KMS-11 (cell line): ENCODE data around the gene DLG2.

Source experiments
- H2AFZ ChIP-seq: fragments of 200-600 bp; sonication (generic); 2 replicates; pipeline ENCODE4 v1.6.1; 2016; ENCODE audit warnings: antibody characterized with exemption, mixed run types, low read depth
- H3K27ac ChIP-seq: fragments of 200-600 bp; sonication (generic); 2 replicates; pipeline ENCODE4 v1.6.1; 2016; ENCODE audit warnings: mild to moderate bottlenecking, mixed run types
- H3K27me3 ChIP-seq: fragments of 200-600 bp; sonication (generic); 2 replicates; pipeline ENCODE4 v1.6.1; 2017; ENCODE audit warnings: mild to moderate bottlenecking, low read depth, mixed run types, moderate library complexity; ENCODE audit not compliant: insufficient read depth
- H3K36me3 ChIP-seq: fragments of 200-600 bp; sonication (generic); 2 replicates; pipeline ENCODE4 v1.6.1; 2017; ENCODE audit warnings: mild to moderate bottlenecking, mixed run types; ENCODE audit not compliant: insufficient read depth
- H3K4me1 ChIP-seq: fragments of 200-600 bp; sonication (generic); 2 replicates; pipeline ENCODE4 v1.6.1; 2016; ENCODE audit warnings: mild to moderate bottlenecking, low read depth, mixed run types; ENCODE audit not compliant: poor library complexity, severe bottlenecking
- H3K4me2 ChIP-seq: fragments of 200-600 bp; sonication (generic); 2 replicates; pipeline ENCODE4 v1.7.0; 2016; ENCODE audit warnings: mild to moderate bottlenecking, mixed run types
- H3K4me3 ChIP-seq: fragments of 200-600 bp; sonication (generic); IDR thresholded peaks from 2 replicates; pipeline ENCODE4 v1.6.1; 2017; ENCODE audit warnings: low read depth, low read length, mixed read lengths; ENCODE audit not compliant: insufficient read depth
- H3K79me2 ChIP-seq: fragments of 200-600 bp; sonication (generic); 2 replicates; pipeline ENCODE4 v1.6.1; 2016; ENCODE audit warnings: low read depth, mixed run types; ENCODE audit not compliant: insufficient read depth
- H3K9ac ChIP-seq: fragments of 200-600 bp; sonication (generic); 2 replicates; pipeline ENCODE4 v1.6.1; 2016; ENCODE audit warnings: mild to moderate bottlenecking, mixed run types
- H4K20me1 ChIP-seq: fragments of 200-600 bp; sonication (generic); 2 replicates; pipeline ENCODE4 v1.6.1; 2016; ENCODE audit warnings: mild to moderate bottlenecking, mixed run types; ENCODE audit not compliant: insufficient read depth
- CTCF ChIP-seq: fragments of 200-600 bp; sonication (generic); conservative IDR thresholded peaks from 2 replicates; pipeline ENCODE4 v1.6.1; 2017; ENCODE audit warnings: low read depth, mild to moderate bottlenecking, antibody characterized with exemption, low read length, moderate library complexity, mixed read lengths

The DLG2 gene

GRCh38 chr11:83473743-83474142, 2153.4 kb downstream of the DLG2 start:
- H3K79me2 ChIP-seq: no peaks in the 10 kb centered on the region
- H3K4me2 ChIP-seq: no peak overlapping the region

GRCh38 chr11:83472806-83473205, 2154.3 kb downstream of the DLG2 start:
- Histone ChIP-seq H3K27me3 (no peaks in the 10 kb centered on the region), H4K20me1 (no peaks in the 10 kb centered on the region), H3K9ac (no peak overlapping the region), H3K4me3 (no peak overlapping the region), H3K4me1 (no peaks in the 10 kb centered on the region), H3K79me2 (no peaks in the 10 kb centered on the region), H3K36me3 (no peaks in the 10 kb centered on the region), H2AFZ (no peak overlapping the region), H3K4me2 (no peak overlapping the region), H3K27ac (no peak overlapping the region)
- no peak for TF ChIP-seq CTCF

More at GRCh38 chr11:83473743-83474142, 2153.4 kb downstream of the DLG2 start:
- no peak for TF ChIP-seq CTCF
- Histone ChIP-seq H3K4me1 (no peaks in the 10 kb centered on the region), H4K20me1 (no peaks in the 10 kb centered on the region), H2AFZ (no peak overlapping the region), H3K9ac (no peak overlapping the region), H3K4me3 (no peak overlapping the region), H3K27ac (no peak overlapping the region), H3K36me3 (no peaks in the 10 kb centered on the region), H3K27me3 (no peaks in the 10 kb centered on the region; the same call in 1 of the 2 replicates)

GRCh38 chr11:83471831-83472727, 2155.1 kb downstream of the DLG2 start:
- Histone ChIP-seq H3K27me3 (no peaks in the 10 kb centered on the region), H2AFZ (no peak overlapping the region), H3K4me1 (no peaks in the 10 kb centered on the region), H3K4me3 (no peak overlapping the region), H3K4me2 (no peak overlapping the region), H3K79me2 (no peaks in the 10 kb centered on the region), H3K27ac (no peak overlapping the region), H3K9ac (no peak overlapping the region), H3K36me3 (no peaks in the 10 kb centered on the region), H4K20me1 (no peaks in the 10 kb centered on the region)
- TF ChIP-seq CTCF: no peak

GRCh38 chr11:83467837-83468236, 2159.3 kb downstream of the DLG2 start:
- H3K27ac ChIP-seq: no peak overlapping the region
- H3K27me3 ChIP-seq: no peaks in the 10 kb centered on the region
- H3K9ac ChIP-seq: no peak overlapping the region
- H3K4me2 ChIP-seq: no peak overlapping the region
- no peak overlapping the region for H2AFZ ChIP-seq
- no peaks in the 10 kb centered on the region for H3K36me3 ChIP-seq
- H3K4me3 ChIP-seq: no peak overlapping the region
- no peak for TF ChIP-seq CTCF
- H3K79me2 ChIP-seq: no peaks in the 10 kb centered on the region
- H3K4me1 ChIP-seq: no peaks in the 10 kb centered on the region
- no peaks in the 10 kb centered on the region for H4K20me1 ChIP-seq
